GM12874 (cell line): ENCODE data around the gene EXOSC3.

Source experiments
- CTCF ChIP-seq: IDR thresholded peaks from 2 replicates; pipeline ENCODE4 v1.5.1; 2011; ENCODE audit warnings: low read depth, mild to moderate bottlenecking, control low read depth, low read length, moderate library complexity; ENCODE audit not compliant: insufficient read depth

Gene EXOSC3

GRCh38 chr9:37769306-37769705, 15.6 kb downstream of the EXOSC3 start:
- no peak for TF ChIP-seq CTCF

- TF ChIP-seq CTCF, result no peak
Measured at GRCh38 chr9:37761511-37761910, 23.4 kb downstream of the EXOSC3 start.

- TF ChIP-seq CTCF, result no peak
Measured at GRCh38 chr9:37760416-37761161, 24.3 kb downstream of the EXOSC3 start.

- no peak for TF ChIP-seq CTCF
Measured at GRCh38 chr9:37758747-37759146, 26.1 kb downstream of the EXOSC3 start.

GRCh38 chr9:37753489-37754190, 31.2 kb downstream of the EXOSC3 start, which contains the start of gene TRMT10B:
Gene TRMT10B (plus strand): TSS chr9:37753805. CDS start chr9:37761932, 8,127 bp downstream.
- no peak for TF ChIP-seq CTCF

GRCh38 chr9:37752642-37753488, 32.0 kb downstream of the EXOSC3 start:
- no peak for TF ChIP-seq CTCF

- no peak for TF ChIP-seq CTCF
Measured at GRCh38 chr9:37751186-37751585, 33.7 kb downstream of the EXOSC3 start.
